C4-2B (cell line): ENCODE measurements around the gene TMEM161A.

Experiments used
- CTCF ChIP-seq: fragments of 450-650 bp; conservative IDR thresholded peaks from 2 replicates; pipeline ENCODE4 v1.5.1; 2017; ENCODE audit warnings: mild to moderate bottlenecking
- ZFX ChIP-seq: fragments of 450-650 bp; IDR thresholded peaks from 2 replicates; pipeline ENCODE4 v1.6.1; 2017

- TF ChIP-seq CTCF (no peak), ZFX (no peak)
Measured at GRCh38 chr19:19159534-19159933, 21.3 kb upstream of the TMEM161A start.
